GM18517 (cell line): ENCODE measurements around the gene OSMR.
A peak's percentile ranks its signal among the peaks of the same experiment; 100 is the strongest.

Experiments
- ATAC-seq: cut with Tn5 transposase; IDR thresholded peaks from one replicate; pipeline ENCODE4 v1.9.1; 2021; ENCODE audit warnings: mild to moderate bottlenecking, moderate library complexity; ENCODE audit not compliant: unreplicated experiment

OSMR gene

GRCh38 chr5:38870595-38870994, 24.8 kb downstream of the OSMR start:
- ATAC-seq = no peak

GRCh38 chr5:38871058-38871605, 25.3 kb downstream of the OSMR start:
- ATAC-seq = no peak

DNA sequence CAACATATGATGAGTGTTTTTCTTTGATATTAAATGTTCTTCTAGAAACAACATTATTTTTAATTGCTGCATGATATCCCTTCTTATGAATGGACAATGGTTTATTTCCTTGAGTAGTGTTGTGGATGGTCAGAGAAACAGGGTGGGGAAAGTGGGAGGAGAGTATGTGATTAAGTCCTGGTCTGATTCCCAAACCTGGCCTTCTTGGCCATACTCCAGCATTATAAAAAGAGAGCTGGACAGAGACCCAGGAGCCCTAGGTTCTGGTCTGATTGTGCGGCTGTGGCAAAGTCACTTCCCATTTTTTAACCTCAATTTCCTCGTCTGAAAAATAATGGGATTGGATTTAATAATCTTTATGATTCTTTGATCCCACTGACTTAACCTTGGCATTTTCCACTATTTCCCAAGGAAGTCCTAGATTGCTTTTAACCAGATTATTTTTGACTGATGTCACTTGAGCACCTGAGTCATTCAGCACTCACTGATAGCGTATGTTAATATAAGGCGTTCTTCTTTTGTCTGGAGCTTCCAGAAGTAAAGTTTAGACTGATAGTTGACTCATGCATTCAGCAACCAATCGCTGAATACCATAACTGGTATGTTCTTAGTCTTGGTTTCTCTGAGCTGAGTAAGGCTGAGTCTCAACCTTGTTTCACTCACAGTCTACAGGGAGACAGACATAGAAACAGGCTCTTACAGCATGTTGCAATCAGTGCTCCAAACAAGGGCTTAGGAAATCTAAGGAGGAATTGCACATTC, 26.2 kb downstream of the OSMR start:
- no peak for ATAC-seq

GRCh38 chr5:38872826-38873225, 27.0 kb downstream of the OSMR start:
- no peak for ATAC-seq

DNA sequence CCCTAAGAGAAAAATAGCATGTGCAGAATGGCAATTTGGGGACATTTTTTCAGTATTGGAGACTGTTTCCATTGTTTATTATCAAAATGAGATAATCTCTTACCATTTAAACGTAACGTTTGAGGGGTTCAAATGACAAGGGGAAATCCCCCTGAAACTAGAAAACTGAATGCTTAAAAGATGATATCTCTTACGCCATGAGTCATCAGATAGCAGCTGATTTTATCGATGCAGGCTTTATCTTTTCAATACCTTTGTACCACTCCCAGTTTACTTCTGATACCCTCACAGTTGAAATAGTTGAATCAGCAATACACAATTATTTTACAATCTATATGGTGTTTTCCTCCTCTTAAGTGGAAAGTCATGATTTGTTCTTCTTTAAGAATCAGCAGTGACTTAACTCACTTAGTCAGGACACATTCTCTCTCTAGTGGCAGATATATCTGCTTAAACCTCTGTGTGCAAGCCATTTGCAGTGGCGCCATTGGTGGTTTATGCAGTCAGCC, 29.2 kb downstream of the OSMR start:
- no peak for ATAC-seq

GRCh38 chr5:38878391-38879077, 32.7 kb downstream of the OSMR start:
- no peak for ATAC-seq

- no peak for ATAC-seq
These were observed 33.3 kb downstream of the OSMR start for GRCh38 chr5:38879078-38879460.

GRCh38 chr5:38883842-38884241, 38.0 kb downstream of the OSMR start:
- no peak for ATAC-seq

- ATAC-seq = no peak
These were observed 39.4 kb downstream of the OSMR start for GRCh38 chr5:38885208-38885607.

DNA sequence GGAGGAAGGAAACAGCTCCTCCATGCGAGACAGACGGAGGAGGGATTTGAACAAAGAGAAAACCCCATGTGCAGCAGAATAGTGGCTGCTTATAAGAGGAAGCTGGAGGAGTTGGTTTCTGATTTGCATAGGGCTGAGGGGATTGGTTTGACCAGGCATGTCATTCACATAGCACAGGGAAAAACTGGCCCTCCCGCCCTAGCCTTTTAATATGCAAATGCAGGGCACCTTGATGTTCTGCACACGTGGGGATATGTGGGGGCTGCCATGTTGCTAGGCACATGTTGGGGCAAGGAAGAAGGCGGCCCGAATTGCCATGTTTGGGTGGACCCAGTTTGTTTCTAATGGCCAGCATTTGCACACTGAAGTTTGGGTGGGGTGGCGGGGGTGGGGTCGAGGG, 42.2 kb downstream of the OSMR start:
- no peak for ATAC-seq

DNA sequence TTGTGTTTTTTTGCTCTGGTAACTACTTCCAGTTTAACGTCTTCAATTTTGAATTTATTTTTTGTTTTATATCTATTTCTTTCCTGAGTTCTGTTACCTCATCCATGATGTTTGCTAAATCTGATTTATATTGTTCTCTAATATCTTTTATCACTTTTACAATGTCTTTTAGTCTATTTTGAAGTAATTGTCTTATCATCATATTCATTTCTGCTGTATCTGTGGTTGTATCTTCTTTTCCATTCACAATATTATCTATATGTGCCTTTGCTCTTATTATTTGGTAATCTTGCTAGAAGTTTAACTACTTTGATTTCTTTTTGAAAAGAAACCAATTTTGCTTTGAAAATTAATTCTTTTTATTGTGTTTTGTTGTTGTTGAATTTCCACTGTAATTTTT, 43.6 kb downstream of the OSMR start:
- no peak for ATAC-seq

- ATAC-seq = no peak
These were observed 45.8 kb downstream of the OSMR start for GRCh38 chr5:38891563-38891962.

DNA sequence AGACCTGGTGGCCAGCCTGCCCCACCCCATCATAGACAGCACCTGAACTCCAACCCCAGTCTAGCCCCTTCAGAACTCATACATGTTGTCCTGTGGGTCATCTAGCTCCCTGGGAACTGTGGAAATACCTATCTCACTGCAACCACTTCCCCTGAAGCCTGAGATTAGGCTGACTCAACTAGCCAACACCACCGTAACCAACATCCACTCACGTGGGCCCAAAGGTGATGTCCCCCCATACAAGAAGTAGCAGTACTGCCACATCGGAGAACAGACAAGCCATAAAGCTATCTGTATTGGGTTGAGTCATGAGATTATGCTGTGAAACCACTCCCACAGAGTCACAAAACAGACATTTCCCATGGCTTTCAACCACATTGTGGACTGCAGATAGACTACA, 46.6 kb downstream of the OSMR start:
- ATAC-seq = no peak

DNA sequence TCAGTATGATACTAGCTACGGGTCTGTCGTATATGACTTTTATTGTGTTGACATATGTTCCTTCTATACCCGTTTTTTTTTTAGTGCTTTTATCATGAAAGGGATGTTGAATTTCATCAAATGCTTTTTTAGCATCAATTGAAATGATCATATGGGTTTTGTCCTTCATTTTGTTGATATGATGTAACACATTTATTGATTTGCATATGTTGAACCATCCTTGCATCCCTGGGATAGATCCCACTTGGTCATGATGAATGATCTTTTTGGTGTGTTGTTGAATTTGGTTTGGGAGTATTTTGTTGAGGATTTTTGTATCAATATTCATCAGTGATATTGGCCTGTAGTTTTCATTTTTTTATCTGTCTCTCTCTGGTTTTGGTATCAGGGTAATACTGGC, 50.9 kb downstream of the OSMR start:
- no peak for ATAC-seq

GRCh38 chr5:38899936-38900335, 54.1 kb downstream of the OSMR start:
- no peak for ATAC-seq

DNA sequence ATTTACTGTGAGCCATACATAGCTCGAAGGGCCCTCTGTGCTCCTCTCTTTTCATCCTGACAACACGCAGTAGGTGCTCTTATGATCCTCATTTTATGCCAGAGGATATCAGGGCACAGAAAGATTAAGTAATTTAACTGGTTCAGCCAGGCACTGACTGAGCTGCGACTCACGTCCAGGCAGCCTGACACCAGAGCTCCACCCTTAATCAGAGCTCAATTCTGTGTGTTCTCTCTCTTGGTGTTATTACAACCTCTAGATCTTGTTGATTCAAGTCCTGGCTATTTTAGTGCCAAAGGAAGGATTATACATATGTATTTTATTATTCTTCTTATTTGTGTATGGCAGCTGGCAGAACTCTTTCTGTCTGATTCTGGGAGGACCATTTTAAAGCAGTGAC, 59.7 kb downstream of the OSMR start:
- ATAC-seq = no peak

- ATAC-seq = no peak
These were observed 60.7 kb downstream of the OSMR start for GRCh38 chr5:38906503-38906902.

DNA sequence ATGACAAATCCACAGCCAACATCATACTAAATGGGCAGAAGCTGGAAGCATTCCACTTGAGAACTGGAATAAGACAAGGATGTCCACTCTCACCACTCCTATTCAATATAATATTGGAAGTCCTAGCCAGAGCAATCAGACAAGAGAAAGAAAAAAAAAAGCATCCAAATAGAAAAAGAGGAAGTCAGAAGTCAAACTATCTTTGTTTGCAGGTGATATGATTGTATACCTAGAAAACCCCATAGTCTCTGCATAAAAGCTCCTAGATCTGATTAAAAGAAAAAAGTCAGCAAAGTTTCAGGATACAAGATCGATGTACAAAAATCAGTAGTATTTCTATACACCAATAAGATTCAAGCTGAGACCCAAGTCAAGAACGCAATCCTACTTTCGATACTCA, 66.1 kb downstream of the OSMR start:
- ATAC-seq = no peak

DNA sequence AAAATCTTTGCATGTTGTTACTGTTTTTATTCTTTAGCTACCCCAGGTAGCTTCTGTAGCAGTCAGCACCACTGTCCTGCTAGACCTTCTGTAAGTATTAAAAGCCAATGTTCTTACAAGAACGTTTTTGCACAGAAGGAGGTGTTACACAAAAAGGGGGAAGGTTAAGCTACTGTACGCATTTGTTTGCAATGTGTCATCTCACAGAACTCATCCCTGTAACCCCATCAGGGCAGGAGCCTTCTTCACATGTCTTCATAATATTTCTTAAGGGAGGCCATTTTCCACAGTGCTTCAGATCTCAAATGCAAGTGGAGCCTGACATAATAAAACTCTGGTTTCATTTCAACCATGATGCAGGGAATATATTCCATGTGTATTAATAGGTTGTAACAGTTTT, 67.9 kb downstream of the OSMR start:
- ATAC-seq = no peak

DNA sequence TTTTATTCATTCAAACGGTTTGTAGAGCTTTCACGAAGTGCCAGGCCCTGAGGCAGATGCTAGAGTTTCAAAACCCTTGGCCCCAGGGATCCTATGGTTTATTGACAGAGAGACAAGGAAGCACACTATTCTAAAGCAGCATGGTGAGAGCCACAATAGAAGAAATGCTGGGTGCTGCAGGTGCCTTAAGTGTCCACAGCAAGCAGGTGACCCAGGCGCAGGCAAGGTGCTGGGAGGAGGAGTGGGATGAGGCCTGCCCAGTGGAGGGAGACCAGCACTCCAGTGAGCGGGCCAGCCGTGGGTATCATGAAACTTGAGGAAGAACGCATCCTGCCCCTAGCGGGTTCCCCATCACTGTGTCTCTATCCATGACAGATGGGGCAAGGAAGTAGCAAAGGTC, 71.0 kb downstream of the OSMR start:
- no peak for ATAC-seq

DNA sequence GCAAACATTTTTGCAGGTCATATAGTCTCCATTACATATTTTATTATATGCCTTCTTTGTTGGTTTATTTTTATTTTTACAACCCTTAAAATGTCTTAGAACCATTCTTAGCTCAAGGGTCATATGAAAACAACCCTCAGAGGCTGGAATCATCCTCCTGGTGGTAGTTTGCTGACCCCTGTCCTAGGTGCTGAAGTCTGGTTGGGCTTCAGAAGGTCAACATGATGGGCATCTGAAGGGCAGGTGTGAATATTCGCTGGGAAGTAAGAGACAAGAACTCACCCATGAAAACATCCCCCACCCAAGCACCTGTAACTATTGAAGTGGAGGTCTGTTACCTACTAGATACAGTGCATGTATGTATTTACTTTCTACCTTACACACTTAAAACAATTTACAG, 75.4 kb downstream of the OSMR start:
- no peak for ATAC-seq

- ATAC-seq = peak; percentile 53
These were observed 76.4 kb downstream of the OSMR start for GRCh38 chr5:38922199-38922598.
